Measurements from ENCODE around the gene CDH13. TPM values are rescaled to one million over a fixed set of nuclear protein-coding genes. Genes with fewer than 3 reads are reported as not detected.
A peak's percentile ranks its signal among the peaks of the same experiment; 100 is the strongest.

The CDH13 gene
- total and polyA plus RNA-seq, 5 donors = 20.7 to 123 (median 93.6) TPM

DNA sequence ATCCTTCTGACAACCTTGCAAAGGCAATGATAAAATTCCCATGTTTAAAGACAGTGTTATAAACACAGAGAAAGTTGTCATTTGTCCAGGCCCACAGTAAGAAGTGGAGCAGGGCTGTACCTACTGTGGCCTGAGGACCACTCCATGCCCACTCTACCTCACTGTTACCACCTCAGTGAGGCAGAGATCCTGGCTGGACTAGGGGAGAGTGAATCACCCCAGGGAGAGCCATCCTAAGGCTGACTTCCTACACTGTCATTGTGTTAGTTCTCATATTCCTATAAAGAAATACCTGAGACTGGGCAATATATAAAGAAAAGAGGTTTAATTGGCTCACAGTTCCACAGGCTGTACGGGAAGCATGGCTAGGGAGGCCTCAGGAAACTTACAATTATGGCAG is 952.3 kb downstream of the CDH13 start:
- H3K4me3 ChIP-seq (ENCODE audit: low read length) = no peak overlapping the region
- ATAC-seq = no peak
- DNase-seq = no peak
- WGBS = 53% methylated on average over 1 of the region's 1 CpG
- H3K27ac ChIP-seq (ENCODE audit: low read length) = no peak overlapping the region
- H3K9me3 ChIP-seq (ENCODE audit: control insufficient read depth, low read length) = no peaks in the 10 kb centered on the region
- H3K27me3 ChIP-seq (ENCODE audit: control insufficient read depth, insufficient read depth) = no peaks in the 10 kb centered on the region
- H3K4me1 ChIP-seq (ENCODE audit: control insufficient read depth, insufficient read depth, low read length) = no peaks in the 10 kb centered on the region
- intact Hi-C loops (cut with DNase I) = no loop called here

- WGBS = 68% methylated on average over 3 of the region's 3 CpGs
- no peak for ATAC-seq
- Histone ChIP-seq H3K27me3 (ENCODE audit: control insufficient read depth, insufficient read depth) (no peaks in the 10 kb centered on the region), H3K9me3 (ENCODE audit: control insufficient read depth, low read length) (no peaks in the 10 kb centered on the region), H3K27ac (ENCODE audit: low read length) (no peak overlapping the region), H3K4me1 (ENCODE audit: control insufficient read depth, insufficient read depth, low read length) (no peaks in the 10 kb centered on the region), H3K4me3 (ENCODE audit: low read length) (no peak overlapping the region)
- no peak for DNase-seq
- intact Hi-C loops (cut with DNase I) = no loop called here
These were observed 952.7 kb downstream of the CDH13 start for GRCh38 chr16:83579436-83579835.

- intact Hi-C loops (cut with DNase I) = no loop called here
- no peak overlapping the region for H3K4me3 ChIP-seq (ENCODE audit: low read length)
- no peaks in the 10 kb centered on the region for H3K4me1 ChIP-seq (ENCODE audit: control insufficient read depth, insufficient read depth, low read length)
- H3K27me3 ChIP-seq (ENCODE audit: control insufficient read depth, insufficient read depth) = no peaks in the 10 kb centered on the region
- 91% methylated on average over 2 of the region's 2 CpGs for WGBS
- ATAC-seq (no peak), DNase-seq (no peak)
- no peaks in the 10 kb centered on the region for H3K9me3 ChIP-seq (ENCODE audit: control insufficient read depth, low read length)
- no peak overlapping the region for H3K27ac ChIP-seq (ENCODE audit: low read length)
These were observed 954.3 kb downstream of the CDH13 start for GRCh38 chr16:83581082-83581481.

DNA sequence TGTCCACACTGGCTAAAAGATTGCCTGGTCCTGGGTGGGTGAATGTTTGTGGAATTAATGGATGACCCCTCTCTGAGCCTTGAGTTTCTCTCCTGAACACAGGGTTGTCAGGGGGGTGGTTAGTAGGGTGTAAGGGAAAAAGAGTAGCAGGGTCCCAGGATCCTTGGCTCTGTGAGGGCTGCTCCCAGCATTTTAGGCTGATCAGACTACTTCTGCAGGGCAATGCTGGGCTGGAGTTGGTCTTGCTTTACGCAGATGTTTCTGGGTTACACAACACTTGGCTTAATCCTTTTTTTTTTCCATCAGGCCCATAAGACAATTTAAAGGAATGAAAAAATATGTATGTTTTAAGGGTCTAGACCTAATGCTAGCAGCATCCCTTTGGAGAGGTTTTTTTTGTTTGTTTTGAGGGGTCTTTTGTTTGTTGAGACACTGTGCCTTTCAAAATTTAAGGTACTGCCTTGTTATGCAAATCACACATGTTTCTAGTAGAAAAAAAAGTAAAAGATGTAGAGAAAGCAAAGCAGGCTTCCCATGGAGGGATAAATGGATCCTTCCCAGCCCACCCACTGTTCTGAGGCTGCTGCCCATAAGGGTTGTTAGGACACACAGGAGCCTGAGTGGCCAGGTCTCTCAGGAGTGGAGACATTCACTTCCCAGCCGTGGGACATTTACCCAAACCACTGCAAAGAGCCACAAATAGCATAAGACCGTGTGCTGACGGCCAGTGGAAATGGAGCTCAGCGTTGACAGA is 955.4 kb downstream of the CDH13 start:
- ATAC-seq = no peak
- Histone ChIP-seq H3K27ac (ENCODE audit: low read length) (no peak overlapping the region), H3K4me3 (ENCODE audit: low read length) (no peak overlapping the region), H3K27me3 (ENCODE audit: control insufficient read depth, insufficient read depth) (no peaks in the 10 kb centered on the region), H3K9me3 (ENCODE audit: control insufficient read depth, low read length) (no peaks in the 10 kb centered on the region), H3K4me1 (ENCODE audit: control insufficient read depth, insufficient read depth, low read length) (no peaks in the 10 kb centered on the region)
- 84% methylated on average over 5 of the region's 5 CpGs for WGBS
- DNase-seq = no peak
- intact Hi-C loops (cut with DNase I) = no loop called here

- DNase-seq = peak in 1 of 3 donors; percentile 18
- intact Hi-C loops (cut with DNase I) = no loop called here
- 86% methylated on average over 13 of the region's 13 CpGs for WGBS
These were observed 959.3 kb downstream of the CDH13 start for GRCh38 chr16:83586036-83586435.

GRCh38 chr16:83586461-83587200 is 959.9 kb downstream of the CDH13 start:
- H3K27ac ChIP-seq (ENCODE audit: low read length) = no peak overlapping the region
- H3K4me1 ChIP-seq (ENCODE audit: control insufficient read depth, insufficient read depth, low read length) = no peaks in the 10 kb centered on the region
- H3K9me3 ChIP-seq (ENCODE audit: control insufficient read depth, low read length) = no peaks in the 10 kb centered on the region
- ATAC-seq (no peak), DNase-seq (no peak)
- no peaks in the 10 kb centered on the region for H3K27me3 ChIP-seq (ENCODE audit: control insufficient read depth, insufficient read depth)
- intact Hi-C loops (cut with DNase I) = no loop called here
- 56% methylated on average over 11 of the region's 11 CpGs for WGBS
- H3K4me3 ChIP-seq (ENCODE audit: low read length) = no peak overlapping the region

More at GRCh38 chr16:83586036-83586435, 959.3 kb downstream of the CDH13 start:
- no peak overlapping the region for H3K4me3 ChIP-seq (ENCODE audit: low read length)
- ATAC-seq = no peak
- no peaks in the 10 kb centered on the region for H3K9me3 ChIP-seq (ENCODE audit: control insufficient read depth, low read length)
- no peaks in the 10 kb centered on the region for H3K4me1 ChIP-seq (ENCODE audit: control insufficient read depth, insufficient read depth, low read length)
- H3K27me3 ChIP-seq (ENCODE audit: control insufficient read depth, insufficient read depth) = no peaks in the 10 kb centered on the region
- no peak overlapping the region for H3K27ac ChIP-seq (ENCODE audit: low read length)

- WGBS = 85% methylated on average over 12 of the region's 12 CpGs
- Histone ChIP-seq H3K27ac (ENCODE audit: low read length) (no peak overlapping the region), H3K27me3 (ENCODE audit: control insufficient read depth, insufficient read depth) (no peaks in the 10 kb centered on the region), H3K4me3 (ENCODE audit: low read length) (no peak overlapping the region), H3K4me1 (ENCODE audit: control insufficient read depth, insufficient read depth, low read length) (no peaks in the 10 kb centered on the region), H3K9me3 (ENCODE audit: control insufficient read depth, low read length) (no peaks in the 10 kb centered on the region)
- no peak for ATAC-seq
- intact Hi-C loops (cut with DNase I) = no loop called here
- DNase-seq = no peak
These were observed 960.4 kb downstream of the CDH13 start for GRCh38 chr16:83587201-83587600.

- no peak for DNase-seq
- no peaks in the 10 kb centered on the region for H3K4me1 ChIP-seq (ENCODE audit: control insufficient read depth, insufficient read depth, low read length)
- no peaks in the 10 kb centered on the region for H3K27me3 ChIP-seq (ENCODE audit: control insufficient read depth, insufficient read depth)
- intact Hi-C loops (cut with DNase I) = no loop called here
- no peaks in the 10 kb centered on the region for H3K9me3 ChIP-seq (ENCODE audit: control insufficient read depth, low read length)
- no peak for ATAC-seq
- WGBS = 94% methylated on average over 3 of the region's 3 CpGs
- no peak overlapping the region for H3K4me3 ChIP-seq (ENCODE audit: low read length)
- no peak overlapping the region for H3K27ac ChIP-seq (ENCODE audit: low read length)
These were observed 961.3 kb downstream of the CDH13 start for GRCh38 chr16:83588070-83588469.

DNA sequence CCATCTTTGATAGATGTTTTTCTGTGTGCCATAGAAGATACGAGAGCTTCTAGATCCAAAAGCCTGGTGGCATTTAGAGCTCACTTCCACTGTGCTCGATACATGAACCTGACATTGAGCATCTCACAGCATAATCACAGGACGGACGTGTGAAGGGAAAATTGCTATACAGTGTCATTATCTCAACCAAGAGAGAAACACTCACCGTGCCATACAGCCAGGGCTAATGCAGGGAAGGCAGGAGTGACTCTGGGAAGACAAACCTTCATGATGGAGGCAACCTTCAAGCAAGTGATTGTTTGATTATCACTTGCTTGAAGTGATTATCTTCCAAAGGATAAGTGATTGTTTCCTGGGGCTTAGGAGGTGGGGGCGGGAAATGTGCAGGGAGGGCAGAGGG is 962.8 kb downstream of the CDH13 start:
- intact Hi-C loops (cut with DNase I) = no loop called here
- H3K27ac ChIP-seq (ENCODE audit: low read length) = no peak overlapping the region
- ATAC-seq (no peak), DNase-seq (no peak)
- H3K27me3 ChIP-seq (ENCODE audit: control insufficient read depth, insufficient read depth) = no peaks in the 10 kb centered on the region
- no peak overlapping the region for H3K4me3 ChIP-seq (ENCODE audit: low read length)
- 89% methylated on average over 6 of the region's 6 CpGs for WGBS
- H3K4me1 ChIP-seq (ENCODE audit: control insufficient read depth, insufficient read depth, low read length) = no peaks in the 10 kb centered on the region
- H3K9me3 ChIP-seq (ENCODE audit: control insufficient read depth, low read length) = no peaks in the 10 kb centered on the region

DNA sequence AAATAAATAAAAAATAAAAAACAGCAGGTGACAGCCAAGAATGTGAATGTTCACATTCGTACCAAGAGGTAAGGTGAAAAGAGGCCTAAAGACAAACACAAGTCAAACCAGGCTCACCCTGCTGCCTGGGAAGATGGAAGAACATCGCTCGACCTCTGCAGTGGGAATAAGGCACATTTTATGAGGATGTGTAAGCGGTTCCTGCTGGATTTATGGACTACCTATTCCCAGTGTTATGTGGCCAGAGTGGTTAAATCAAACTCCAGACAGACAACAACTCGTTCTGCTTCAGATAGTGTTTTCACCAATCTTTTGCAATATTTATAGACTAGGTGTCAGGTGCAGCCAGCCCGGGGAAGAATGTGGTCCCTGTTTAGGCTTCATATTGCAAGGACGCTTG is 966.0 kb downstream of the CDH13 start:
- intact Hi-C loops (cut with DNase I) = no loop called here
- H3K4me1 ChIP-seq (ENCODE audit: control insufficient read depth, insufficient read depth, low read length) = no peaks in the 10 kb centered on the region

GRCh38 chr16:83599789-83600462 is 973.2 kb downstream of the CDH13 start:
- ATAC-seq = no peak
- WGBS = 85% methylated on average over 15 of the region's 15 CpGs
- DNase-seq = no peak
- Histone ChIP-seq H3K27ac (ENCODE audit: low read length) (no peak overlapping the region), H3K9me3 (ENCODE audit: control insufficient read depth, low read length) (no peaks in the 10 kb centered on the region), H3K4me1 (ENCODE audit: control insufficient read depth, insufficient read depth, low read length) (no peaks in the 10 kb centered on the region), H3K27me3 (ENCODE audit: control insufficient read depth, insufficient read depth) (no peaks in the 10 kb centered on the region), H3K4me3 (ENCODE audit: low read length) (no peak overlapping the region)
- intact Hi-C loops (cut with DNase I) = no loop called here

More for the DNA sequence above, 966.0 kb downstream of the CDH13 start:
- Histone ChIP-seq H3K27ac (ENCODE audit: low read length) (no peak overlapping the region), H3K4me3 (ENCODE audit: low read length) (no peak overlapping the region), H3K27me3 (ENCODE audit: control insufficient read depth, insufficient read depth) (no peaks in the 10 kb centered on the region), H3K9me3 (ENCODE audit: control insufficient read depth, low read length) (no peaks in the 10 kb centered on the region)
- ATAC-seq (no peak), DNase-seq (no peak)
- 77% methylated on average over 7 of the region's 7 CpGs for WGBS
